Activated CD4-positive, alpha-beta T cell treated with anti-CD3 and anti-CD28 coated beads, Interleukin-10, Interleukin-2, amounts not matched to agents 100 ng/mL and 50 ng/mL, durations not matched to agents 16 hours and 8 hours (primary cell): ENCODE data around the gene SLC25A33.
"Not testable (repeated sequence)": the region's sequence is repeated elsewhere in the genome, so short reads cannot be mapped to it uniquely, and the experiment has no call there.

Source experiments
- DNase-seq: peaks from one replicate; pipeline ENCODE4 v3.0.0-alpha.2; 2020

The SLC25A33 gene, protein sequence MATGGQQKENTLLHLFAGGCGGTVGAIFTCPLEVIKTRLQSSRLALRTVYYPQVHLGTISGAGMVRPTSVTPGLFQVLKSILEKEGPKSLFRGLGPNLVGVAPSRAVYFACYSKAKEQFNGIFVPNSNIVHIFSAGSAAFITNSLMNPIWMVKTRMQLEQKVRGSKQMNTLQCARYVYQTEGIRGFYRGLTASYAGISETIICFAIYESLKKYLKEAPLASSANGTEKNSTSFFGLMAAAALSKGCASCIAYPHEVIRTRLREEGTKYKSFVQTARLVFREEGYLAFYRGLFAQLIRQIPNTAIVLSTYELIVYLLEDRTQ

DNA sequence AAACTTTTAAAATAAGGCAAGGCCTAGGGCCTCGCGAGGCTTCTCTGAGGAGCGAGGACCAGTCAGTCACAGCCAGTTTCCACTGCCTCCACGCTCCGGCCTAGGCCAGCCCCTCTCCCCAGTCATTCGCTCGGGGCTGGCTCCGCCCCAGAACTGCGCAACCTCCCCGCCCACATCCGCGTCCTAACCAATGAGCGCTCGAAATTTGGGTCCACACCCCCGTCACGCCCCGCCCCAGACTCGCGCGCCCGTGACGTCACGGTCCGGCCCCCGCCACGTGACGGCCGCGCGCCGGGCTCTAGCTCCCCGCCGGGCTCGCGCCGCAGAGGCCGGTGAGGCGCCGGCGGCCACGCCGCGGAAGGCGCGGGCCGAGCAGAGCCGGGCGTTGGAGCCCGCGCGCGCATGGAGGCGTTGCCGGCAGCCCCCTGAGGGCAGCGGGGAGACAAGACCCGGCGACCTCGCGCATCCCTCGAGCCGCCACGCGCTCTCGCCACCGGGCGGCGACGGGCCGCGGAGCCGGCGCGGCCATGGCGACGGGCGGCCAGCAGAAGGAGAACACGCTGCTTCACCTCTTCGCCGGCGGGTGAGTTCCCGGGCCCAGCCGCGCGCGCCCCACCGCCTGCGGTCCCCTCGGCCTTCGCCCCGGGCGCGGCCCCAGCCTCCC lies at the start of gene SLC25A33:
TSS of gene SLC25A33 (plus strand) at position 301 of the 664 bp plus-strand sequence. CDS start at position 528, 227 bp downstream.
- peak; percentile 99 for DNase-seq

DNA sequence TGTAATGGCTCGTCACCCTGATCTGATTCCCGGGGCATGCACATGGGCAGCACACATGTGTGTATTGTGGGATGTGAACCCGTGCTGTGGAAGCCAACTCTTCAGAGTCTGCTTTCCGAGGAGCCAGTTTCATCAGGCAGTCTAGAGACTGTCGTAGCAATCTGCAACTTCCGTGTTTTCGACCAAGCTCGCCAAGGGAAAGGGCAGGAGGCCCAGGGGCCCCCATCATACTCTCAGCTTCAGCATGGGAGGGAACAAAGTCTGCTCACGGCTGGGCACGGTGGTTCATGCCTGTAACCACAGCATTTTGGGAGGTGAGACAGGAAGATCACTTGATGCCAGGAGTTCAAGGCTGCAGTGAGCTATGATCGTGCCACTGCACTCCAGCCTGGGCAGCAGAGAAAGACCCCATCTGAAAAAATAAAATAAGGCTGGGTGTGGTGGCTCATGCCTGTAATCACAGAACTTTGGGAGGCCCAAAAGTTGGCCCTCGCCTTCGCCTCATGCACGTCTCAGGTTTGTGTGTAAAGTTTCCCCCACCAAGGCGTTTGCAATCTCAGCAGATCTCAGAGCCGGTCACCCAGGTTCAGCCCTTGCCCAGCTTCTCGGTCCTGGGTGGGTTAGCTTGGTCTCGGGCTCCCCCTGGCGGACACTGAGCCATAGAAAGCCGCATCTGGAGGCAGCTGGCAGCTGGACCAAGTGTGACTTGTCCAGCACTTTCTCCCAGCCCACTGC lies 48.5 kb upstream of the SLC25A33 start:
- peak; percentile 87 for DNase-seq

DNA sequence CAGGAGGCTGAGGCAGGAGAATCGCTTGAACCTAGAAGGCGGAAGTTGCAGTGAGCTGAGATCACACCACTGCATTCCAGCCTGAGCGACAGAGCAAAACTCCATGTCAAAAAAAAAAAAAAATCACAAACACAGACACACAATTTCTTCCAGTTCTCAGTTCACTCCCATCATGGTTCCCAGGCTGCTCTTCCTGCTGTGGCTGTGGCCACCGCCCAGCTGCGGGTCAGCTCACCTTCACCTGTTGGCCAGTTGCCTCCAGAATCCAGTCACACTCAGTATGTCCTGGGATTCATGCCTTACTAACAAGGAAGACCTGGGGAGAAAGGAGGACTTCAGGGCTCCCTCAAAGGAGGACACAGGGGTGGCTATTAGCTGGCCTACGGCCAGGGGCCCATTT lies 45.9 kb upstream of the SLC25A33 start:
- no peak for DNase-seq

DNA sequence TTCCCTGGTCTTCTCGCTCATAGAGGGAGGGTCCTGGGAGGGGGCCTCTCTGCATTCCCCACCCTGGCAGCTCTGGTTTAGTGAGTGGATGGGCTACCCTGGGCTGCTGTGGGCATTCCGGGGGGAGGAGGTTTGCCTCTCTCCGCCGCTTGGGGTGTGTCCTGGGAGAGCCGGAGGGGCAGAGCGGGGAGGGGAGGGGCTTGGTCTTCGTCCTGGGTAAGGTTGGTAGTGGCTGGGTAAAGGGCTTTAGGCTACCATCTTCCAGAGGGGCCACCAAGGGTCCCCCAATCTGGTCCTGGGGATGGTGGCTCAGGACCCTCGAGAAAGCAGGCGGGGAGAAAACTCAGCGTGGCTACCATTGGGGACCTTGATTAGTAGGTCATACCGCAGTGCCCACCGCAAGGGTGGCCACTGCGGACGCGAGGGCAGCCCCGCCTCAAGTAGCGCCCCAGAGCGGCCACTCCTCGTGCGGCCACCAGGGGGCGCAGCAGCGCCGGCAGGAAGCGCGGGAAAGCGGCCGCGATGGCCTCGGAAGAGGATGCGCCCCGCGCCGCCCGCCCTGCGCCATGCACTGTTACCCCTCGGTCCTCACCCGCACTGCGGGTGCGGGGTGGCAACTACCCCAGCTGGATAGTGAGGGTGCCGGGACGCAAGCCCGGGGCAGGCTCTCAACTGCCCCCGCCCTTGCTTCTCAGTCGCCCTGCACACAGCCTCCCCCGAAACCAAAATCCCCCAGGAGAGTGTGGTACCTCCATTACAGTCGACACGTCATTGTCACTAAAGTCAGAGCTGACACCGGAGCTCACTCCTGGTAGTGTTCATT lies 44.1 kb upstream of the SLC25A33 start:
- DNase-seq: peak; percentile 75

DNA sequence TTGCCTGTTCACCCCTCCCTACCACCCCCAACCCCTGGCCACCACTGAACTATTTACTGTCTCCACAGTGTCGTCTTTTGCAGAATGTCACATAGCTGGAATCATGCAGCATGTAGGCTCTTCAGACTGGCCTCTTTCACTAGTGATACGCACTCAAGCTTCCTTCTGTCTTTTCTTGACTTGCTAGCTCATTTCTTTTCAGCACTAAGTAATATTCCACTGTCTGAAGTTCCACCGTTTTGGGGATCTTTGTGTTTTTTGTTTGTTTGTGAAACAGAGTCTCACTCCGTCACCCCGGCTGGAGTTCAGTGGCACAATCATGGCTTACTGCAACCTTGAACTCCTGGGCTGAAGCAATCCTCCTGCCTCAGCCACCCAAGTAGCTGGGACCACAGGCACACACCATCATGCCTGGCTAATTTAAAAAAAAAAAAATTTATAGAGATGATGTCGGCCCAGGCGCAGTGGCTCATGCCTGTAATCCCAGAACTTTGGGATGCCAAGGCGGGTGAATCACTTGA lies 43.4 kb upstream of the SLC25A33 start:
- no peak for DNase-seq

DNA sequence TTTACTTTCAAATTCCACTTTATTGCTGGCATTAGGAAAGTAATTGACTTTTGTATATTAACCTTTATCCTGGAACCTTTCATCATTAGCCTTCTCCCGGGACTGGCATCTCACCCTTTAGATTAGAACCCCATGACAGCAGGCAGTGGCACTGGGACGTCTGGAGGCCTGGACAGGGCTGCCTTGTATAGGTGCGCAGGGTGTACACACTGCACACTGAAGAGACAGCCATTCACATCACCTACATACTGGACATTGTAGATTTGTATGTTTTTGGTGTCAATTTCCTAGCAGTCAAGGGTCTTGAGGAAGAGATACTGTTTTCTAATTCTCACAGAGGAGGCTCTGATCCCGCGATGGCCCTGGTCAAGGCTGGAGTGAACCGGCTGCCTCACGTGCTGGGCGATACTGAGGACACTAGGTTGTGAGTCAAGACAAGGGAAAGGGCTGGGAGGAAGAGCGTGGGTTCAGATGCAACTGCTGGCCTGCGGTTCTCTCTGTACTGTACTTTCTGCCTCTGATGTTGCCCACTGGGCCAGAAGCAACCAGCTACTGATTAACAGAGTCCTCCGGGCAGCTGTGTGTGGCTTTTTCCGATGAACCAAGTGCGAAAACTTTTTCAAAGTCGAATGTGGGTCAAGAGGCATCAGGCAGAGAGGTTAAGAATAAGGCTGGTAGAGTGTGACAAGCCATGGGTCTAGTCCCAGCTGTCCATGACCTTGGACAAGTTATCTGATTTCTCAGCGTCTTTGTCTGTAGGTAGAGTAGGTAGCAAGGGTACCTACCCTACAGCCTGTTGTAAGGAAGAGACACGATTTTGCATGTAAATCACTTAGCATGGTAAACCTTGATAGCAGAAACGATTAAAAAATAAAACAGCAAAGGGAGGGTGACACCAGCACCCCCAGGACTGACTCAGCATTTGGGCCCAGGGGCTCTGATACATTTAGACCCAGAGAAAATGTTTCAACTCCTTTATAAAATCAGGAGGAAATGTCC lies 38.2 kb upstream of the SLC25A33 start:
- DNase-seq: no peak

DNA sequence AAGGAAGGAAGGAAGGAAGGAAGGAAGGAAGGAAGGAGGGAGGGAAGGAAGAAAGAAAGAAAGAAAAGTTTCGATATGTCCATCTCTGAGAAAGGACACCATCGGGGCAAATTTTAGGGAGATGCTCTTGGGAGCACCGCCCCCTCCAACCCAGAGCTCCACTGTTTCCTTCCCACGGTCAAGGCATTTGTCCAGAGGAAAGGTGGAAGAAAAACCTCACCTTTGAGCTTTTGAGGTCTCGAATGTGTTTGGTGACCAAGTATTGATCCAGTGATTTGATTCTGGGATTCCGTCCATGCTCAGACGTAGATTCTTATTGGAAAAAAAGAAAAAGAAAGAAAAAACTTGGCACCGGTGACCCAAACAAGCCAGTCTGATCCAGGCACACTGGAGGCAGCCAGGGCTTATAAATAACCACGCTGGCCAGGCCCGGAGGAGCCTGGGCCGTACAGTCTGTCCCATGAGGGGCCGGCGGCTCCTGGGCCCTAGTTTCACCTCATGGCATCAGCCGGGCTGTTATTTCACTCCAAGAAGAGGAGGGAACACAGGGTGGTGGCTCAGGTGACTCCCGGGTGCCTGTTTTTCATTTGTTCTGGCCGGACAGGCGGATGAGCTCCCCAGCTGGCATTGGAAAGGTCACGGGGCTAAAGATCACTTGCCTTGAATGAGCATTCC lies 36.1 kb upstream of the SLC25A33 start:
- no peak for DNase-seq

DNA sequence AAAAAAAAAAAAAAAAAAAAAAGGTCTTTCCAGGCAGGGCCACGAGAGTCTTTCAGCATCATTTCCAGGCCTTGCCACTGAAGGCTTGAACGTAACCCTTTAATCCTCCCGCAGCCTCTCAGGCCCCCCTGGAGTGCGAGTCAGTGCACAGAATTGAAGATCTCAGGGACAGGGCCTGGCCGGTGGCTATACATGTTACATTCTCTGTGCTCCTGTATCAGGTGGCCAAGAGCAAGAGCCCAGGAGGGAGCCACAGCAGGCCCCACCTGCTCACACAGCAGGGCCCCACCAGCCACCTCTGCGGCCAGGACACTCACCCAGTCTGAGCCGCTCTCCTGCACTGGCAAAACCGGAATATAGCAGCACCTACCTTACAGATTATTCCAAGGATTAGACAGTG lies 34.1 kb upstream of the SLC25A33 start:
- no peak for DNase-seq

DNA sequence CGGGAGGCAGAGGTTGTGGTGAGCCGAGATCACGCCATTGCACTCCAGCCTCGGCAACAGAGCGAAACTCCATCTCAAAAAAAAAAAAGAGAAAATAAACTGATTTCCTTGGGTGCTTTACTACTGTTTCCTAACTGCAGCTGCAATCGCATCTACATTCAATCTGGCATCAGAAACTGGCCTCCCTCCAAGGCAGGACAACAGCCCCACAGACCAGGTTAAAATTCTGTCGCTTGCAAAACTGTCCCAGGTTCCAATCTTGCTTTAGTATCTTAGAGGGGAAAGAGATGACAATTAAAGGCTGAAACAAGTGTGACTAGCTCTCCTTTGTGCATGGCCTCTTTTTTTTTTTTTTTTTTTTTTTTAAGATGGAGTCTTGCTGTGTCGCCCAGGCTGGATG lies 32.4 kb upstream of the SLC25A33 start:
- DNase-seq: no peak

DNA sequence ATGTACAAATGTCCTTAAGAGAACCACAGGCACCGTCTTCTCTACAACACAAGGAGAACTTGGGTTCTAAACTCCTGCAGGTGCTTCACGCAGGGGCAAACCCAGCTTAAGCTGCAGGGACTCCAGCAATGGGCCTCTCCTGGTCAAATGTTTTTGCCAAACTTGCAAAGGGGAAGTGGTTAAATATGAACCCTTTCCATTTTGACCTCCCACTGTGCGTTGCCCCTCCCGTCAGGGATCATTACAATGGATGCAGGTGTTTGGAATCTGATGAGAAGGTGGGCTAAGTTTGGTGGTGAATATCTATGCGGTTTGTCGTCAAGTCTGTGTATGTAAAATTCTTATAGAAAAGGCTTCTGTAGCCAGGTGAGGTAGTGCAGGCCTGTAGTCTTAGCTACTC lies 29.1 kb upstream of the SLC25A33 start:
- no peak for DNase-seq

DNA sequence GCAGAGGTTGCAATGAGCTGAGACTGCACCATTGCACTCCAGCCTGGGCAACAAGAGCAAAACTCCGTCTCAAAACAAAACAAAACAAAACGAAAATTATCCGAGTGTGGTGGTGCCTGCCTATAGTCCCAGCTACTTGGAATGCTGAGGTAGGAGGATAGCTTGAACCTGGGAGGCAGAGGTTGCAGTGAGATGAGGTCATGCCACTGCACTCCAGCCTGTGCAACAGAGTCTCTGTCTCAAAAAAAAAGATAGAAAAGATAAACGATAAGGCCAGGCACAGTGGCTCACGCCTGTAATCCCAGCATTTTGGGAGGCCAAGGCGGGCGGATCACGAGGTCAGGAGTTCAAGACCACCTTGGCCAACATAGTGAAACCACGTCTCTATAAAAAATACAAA lies 23.7 kb upstream of the SLC25A33 start:
- not testable (repeated sequence) for DNase-seq

DNA sequence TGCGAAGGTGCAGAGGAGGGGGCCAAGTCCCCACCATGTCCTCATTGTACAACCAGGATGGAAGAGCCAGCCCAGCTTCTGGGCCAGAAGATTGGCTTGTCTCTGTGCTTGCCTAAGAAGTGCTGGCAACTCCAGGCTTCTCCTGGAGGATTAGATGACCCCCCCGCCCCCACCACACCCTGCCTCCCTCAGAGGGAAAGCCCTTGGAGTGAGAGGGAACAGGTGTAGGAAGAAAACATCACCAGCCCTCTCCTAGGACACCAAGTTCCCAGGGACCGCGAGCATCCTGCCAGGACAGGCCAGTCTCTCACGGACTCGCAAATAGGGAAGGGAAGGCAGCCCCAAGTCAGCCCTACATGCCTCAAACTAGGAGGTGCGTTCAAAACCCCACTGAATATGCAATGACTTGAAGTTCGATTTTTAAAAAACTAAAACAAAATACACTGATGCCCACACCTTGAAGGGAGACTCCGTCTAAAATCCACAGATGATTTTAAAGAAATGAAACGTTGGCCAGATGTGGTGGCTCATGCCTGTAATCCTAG lies 20.7 kb upstream of the SLC25A33 start:
- no peak for DNase-seq

DNA sequence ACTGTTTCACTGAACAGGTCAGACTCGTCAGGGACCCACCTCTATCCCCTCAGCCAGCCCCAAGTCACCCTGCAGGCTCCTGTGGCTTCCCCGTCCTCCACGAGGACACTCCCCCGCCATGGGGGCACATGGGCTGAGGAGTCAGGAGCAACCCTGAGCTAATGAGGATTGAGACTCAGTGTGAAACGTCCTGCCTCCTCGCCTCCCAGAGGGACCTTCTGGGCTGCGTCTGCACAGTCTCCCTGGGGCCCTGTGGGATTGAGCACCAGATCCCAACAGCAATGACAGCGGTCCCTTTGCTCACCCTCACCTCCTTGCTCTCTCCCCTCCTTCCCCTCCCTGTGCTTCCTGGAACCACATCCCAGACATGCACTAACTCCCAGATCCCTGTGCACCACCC lies 18.9 kb upstream of the SLC25A33 start:
- no peak for DNase-seq

DNA sequence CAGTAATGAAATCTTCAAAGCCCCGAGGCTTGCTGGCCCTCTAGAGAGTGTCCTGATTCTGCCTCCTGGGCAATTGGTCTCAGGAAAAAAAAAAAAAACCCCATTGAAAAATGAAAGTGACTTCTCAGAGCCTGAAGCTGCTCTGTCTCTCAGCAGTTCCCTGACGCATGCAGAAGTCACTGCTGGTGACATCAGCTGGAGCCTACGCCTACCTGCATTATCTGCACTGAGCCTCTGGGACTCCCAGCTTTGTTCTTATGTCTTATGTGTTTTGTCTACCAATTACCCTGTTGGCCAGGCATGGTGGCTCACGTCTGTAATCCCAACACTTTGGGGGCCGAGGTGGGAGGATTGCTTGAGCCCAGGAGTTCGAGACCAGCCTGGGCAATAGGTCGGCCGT lies 10.1 kb upstream of the SLC25A33 start:
- DNase-seq: no peak

DNA sequence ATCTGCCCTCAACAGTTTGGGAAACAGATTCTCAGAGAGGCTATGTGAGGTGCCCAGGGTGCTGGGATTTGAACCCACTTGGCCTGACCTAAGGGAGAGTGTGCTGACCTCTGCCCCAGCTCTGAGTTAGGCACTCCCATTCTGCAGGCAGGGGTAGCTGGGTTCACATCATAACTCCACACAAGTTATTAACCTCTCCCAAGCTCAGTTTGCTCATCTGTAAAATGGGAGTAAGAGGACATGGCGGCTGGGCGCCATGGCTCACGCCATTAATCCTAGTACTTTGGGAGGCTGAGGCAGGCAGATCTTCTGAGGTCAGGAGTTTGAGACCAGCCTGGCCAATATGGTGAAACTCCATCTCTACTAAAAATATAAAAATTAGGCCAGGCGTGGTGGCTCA lies 8.9 kb upstream of the SLC25A33 start:
- DNase-seq: no peak

DNA sequence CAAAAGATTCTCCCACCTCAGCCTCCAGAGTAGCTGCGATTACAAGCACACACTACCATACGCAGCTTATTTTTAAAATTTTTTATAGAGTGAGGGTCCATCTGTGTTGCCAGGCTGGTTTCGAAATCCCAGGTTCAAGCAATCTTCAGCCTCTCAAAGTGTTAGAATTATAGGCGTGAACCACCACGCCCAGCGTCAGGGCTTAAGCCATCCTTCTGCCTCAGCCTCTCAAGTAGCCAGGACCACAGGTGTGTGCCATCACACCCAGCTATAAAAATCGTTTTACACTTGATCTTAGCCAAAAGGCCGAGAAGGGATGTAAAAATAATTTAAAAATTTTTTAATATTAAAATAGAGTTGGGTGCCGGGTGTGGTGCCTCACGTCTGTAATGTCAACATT lies 4.3 kb upstream of the SLC25A33 start:
- no peak for DNase-seq

DNA sequence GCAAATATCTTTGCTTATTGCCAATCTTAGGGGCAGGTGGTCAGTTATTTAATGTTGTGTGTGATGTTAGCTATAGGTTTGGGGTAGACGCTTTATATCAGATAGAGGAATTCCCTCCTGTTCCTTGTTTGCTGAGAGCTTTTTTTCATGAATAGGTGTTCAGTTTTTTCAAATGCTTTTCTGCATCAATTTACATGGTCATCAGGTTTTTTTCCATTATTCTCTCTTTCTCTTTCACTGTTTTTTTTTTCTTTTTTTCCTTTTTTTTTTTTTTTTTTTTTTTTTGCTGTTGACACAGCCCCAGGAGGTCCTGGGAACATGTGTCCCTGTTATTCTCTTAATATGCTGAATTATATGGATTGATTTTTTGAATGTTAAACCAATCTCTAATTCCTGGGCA lies 3.0 kb upstream of the SLC25A33 start:
- DNase-seq: no peak

DNA sequence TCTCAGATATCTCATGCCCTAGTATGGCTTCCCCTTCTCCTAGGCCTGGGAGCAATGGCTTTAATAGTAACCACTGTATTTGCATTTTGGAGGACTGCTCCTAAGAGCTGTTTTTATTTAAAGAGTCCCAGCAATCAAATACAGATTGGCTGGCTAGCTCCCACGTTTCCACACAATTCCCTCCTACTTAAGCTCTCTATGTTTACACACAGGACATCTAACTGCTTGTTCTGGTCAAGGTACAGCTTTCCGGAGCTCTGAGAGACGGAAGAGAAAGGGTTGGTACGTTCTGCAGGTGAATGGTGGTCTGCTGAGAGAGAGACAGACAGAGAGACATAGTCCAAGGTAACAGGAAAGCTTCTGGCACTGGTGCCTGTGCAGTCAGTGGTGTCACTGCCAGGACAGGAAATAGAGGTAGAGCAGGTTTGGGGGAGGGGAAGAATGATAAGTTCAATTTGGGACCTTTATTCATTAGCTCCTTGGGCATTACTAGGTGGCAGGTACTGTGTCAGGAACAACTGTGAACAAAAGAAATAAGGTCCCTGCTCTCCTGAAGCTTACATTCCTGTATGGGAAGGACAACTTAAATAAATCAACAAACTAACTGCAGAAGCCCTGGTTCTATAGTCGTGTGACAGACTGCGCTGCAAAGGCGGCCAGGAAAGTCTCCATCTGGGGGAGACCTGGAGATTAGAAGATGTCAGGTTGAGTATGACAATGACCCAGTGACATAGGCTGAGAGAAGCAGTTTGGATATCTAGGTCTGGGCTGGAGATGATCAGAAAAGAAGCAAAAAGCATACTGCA lies 1.2 kb upstream of the SLC25A33 start:
- no peak for DNase-seq

DNA sequence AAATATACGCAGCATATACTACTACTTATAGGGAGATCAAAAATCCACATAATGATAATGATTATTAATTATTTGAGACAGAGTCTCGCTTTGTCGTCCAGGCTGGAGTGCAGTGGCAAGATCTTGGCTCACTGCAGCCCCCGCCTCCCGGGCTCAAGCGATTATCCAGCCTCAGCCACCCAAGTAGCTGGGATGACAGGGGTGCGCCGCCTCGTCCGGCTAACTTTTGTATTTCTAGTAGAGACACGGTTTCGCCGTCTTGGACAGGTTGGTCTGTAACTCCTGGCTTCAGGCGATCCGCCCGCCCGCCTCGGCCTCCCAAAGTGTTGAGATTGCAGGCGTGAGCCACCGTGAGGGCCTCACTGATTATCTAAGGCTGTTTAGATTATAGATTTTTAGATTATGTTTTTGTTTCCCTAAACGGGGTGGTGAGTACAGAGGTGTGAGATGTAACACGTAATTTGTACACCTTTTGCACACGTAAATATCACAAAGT lies 548 bp upstream of the SLC25A33 start:
- DNase-seq: no peak
